ENCODE measurements around the gene TIMP3. TPM values are rescaled to one million over a fixed set of nuclear protein-coding genes. Genes with fewer than 3 reads are reported as not detected.

Gene TIMP3
- polyA plus RNA-seq, 1 donor (not counting 4 experiments of a cell fraction or from before 2014, with no cell fraction given), result 34.3 TPM

DNA sequence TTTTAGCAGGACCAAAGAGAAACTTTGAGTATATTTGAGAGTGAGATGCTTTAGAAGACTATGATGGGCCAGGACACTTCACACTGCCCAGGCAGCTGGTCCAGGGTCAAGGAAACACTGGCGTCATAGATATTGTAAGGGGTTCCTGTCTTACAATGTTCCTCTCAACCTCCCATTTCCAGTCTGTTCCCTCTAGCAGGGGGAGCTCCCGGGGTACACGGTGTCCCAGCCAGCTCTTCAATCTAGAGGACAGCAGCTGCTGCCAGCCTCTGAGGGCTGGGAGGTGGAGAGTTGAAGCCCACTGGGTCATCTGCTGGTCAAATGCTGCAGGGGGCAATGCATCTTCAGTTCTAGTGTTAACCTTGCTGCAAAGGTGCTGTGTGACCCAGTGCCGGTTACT lies 40.7 kb upstream of the TIMP3 start:
- Histone ChIP-seq H3K9ac (ENCODE audit: control insufficient read depth, extremely low read depth, insufficient read depth, low read length) (no peak overlapping the region), H3K4me2 (ENCODE audit: control insufficient read depth, extremely low read depth, insufficient read depth, low read depth, low read length) (no peak overlapping the region), H2AFZ (ENCODE audit: control insufficient read depth, low read length) (no peak overlapping the region), H3K79me2 (ENCODE audit: control insufficient read depth, insufficient read depth, low read length) (no peaks in the 10 kb centered on the region), H3K9me1 (ENCODE audit: control insufficient read depth, extremely low read depth, insufficient read depth, low read length) (no peaks in the 10 kb centered on the region), H3K4me3 (ENCODE audit: control insufficient read depth in 2 of 3, extremely low read depth in 1 of 3, insufficient read depth in 2 of 3, low read depth in 1 of 3, low read length in 3 of 3) (no peak overlapping the region), H3K27me3 (ENCODE audit: control insufficient read depth, extremely low read depth, insufficient read depth, low read length) (peaks cover 2% of the 10 kb centered on the region), H3K36me3 (ENCODE audit: control insufficient read depth in 2 of 2, extremely low read depth in 1 of 2, insufficient read depth in 2 of 2, low read length in 2 of 2) (no peaks in the 10 kb centered on the region), H4K20me1 (ENCODE audit: control insufficient read depth, extremely low read depth, insufficient read depth, low read length) (no peaks in the 10 kb centered on the region), H3K4me1 (ENCODE audit: control insufficient read depth, extremely low read depth, insufficient read depth, low read length) (peaks cover 3% of the 10 kb centered on the region), H3K9me3 (ENCODE audit: control insufficient read depth, low read depth, low read length) (no peaks in the 10 kb centered on the region), H3K27ac (ENCODE audit: control insufficient read depth, insufficient read depth, low read length) (no peak overlapping the region)
- DNase-seq (ENCODE audit: low read depth, low spot score) (no peak), FAIRE-seq (no peak)
- dilution Hi-C loops (cut with MboI; ENCODE audit: extremely low pct_ligation_motif_present, low sequenced_read_pairs), result no loop called here
- TF ChIP-seq, protein P1, sequence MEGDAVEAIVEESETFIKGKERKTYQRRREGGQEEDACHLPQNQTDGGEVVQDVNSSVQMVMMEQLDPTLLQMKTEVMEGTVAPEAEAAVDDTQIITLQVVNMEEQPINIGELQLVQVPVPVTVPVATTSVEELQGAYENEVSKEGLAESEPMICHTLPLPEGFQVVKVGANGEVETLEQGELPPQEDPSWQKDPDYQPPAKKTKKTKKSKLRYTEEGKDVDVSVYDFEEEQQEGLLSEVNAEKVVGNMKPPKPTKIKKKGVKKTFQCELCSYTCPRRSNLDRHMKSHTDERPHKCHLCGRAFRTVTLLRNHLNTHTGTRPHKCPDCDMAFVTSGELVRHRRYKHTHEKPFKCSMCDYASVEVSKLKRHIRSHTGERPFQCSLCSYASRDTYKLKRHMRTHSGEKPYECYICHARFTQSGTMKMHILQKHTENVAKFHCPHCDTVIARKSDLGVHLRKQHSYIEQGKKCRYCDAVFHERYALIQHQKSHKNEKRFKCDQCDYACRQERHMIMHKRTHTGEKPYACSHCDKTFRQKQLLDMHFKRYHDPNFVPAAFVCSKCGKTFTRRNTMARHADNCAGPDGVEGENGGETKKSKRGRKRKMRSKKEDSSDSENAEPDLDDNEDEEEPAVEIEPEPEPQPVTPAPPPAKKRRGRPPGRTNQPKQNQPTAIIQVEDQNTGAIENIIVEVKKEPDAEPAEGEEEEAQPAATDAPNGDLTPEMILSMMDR (optimal IDR thresholded peaks at IDR 0.05 in 1 of 3, IDR thresholded peaks at IDR 0.05 in 1 of 3, conservative IDR thresholded peaks at IDR 0.05 in 1 of 3; ENCODE audit: extremely low read depth in 1 of 3, insufficient read depth in 2 of 3, low read length in 3 of 3), result no peak
- TF ChIP-seq EZH2 (IDR thresholded peaks at IDR 0.05; ENCODE audit: low read length), result no peak

DNA sequence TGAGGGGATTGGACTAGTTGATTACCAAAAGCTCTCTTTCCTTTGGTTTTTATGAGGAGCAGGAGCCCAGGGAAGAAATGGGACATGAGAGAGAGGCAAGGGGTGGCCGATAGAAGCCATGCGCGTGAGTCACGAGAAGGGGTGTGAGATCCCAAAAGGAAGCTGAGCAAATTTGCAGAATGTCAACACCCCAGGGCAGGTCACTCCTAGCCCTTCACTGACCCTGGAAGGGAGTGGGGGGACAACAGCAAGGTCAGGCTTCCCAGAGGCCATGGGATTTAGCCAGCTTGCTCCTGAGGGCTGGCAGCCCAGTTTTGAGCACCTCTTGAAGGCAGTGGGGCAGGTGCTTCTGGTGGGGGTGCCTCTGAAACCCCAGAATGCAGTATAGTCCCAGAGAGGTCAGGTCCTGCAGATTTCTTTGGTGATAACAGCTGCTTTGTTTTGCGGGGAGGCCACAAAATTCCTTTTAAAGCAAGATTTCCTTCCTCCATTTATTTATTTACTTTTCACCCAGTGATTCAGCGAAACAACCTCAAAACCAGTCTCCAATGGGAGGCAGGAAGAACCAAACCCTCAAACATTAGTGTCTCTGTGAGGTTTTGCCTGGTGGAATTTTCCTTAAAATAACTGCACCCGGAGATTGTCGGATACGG lies 40.1 kb upstream of the TIMP3 start:
- no peak overlapping the region for H3K4me3 ChIP-seq (ENCODE audit: control insufficient read depth in 2 of 3, extremely low read depth in 1 of 3, insufficient read depth in 2 of 3, low read depth in 1 of 3, low read length in 3 of 3)
- no peak for DNase-seq (ENCODE audit: low read depth, low spot score)
- H4K20me1 ChIP-seq (ENCODE audit: control insufficient read depth, extremely low read depth, insufficient read depth, low read length), result no peaks in the 10 kb centered on the region
- no peaks in the 10 kb centered on the region for H3K9me1 ChIP-seq (ENCODE audit: control insufficient read depth, extremely low read depth, insufficient read depth, low read length)
- no peaks in the 10 kb centered on the region for H3K9me3 ChIP-seq (ENCODE audit: control insufficient read depth, low read depth, low read length)
- no peak overlapping the region for H3K27ac ChIP-seq (ENCODE audit: control insufficient read depth, insufficient read depth, low read length)
- H3K27me3 ChIP-seq (ENCODE audit: control insufficient read depth, extremely low read depth, insufficient read depth, low read length), result peaks cover 2% of the 10 kb centered on the region
- TF ChIP-seq EZH2 (IDR thresholded peaks at IDR 0.05; ENCODE audit: low read length), result no peak
- TF ChIP-seq, protein P1 (optimal IDR thresholded peaks at IDR 0.05 in 1 of 3, IDR thresholded peaks at IDR 0.05 in 1 of 3, conservative IDR thresholded peaks at IDR 0.05 in 1 of 3; ENCODE audit: extremely low read depth in 1 of 3, insufficient read depth in 2 of 3, low read length in 3 of 3), result no peak
- H3K36me3 ChIP-seq (ENCODE audit: control insufficient read depth in 2 of 2, extremely low read depth in 1 of 2, insufficient read depth in 2 of 2, low read length in 2 of 2), result no peaks in the 10 kb centered on the region
- dilution Hi-C loops (cut with MboI; ENCODE audit: extremely low pct_ligation_motif_present, low sequenced_read_pairs), result no loop called here
- H3K79me2 ChIP-seq (ENCODE audit: control insufficient read depth, insufficient read depth, low read length), result no peaks in the 10 kb centered on the region
- H2AFZ ChIP-seq (ENCODE audit: control insufficient read depth, low read length), result no peak overlapping the region
- H3K9ac ChIP-seq (ENCODE audit: control insufficient read depth, extremely low read depth, insufficient read depth, low read length), result no peak overlapping the region
- H3K4me1 ChIP-seq (ENCODE audit: control insufficient read depth, extremely low read depth, insufficient read depth, low read length), result peaks cover 3% of the 10 kb centered on the region
- H3K4me2 ChIP-seq (ENCODE audit: control insufficient read depth, extremely low read depth, insufficient read depth, low read depth, low read length), result no peak overlapping the region
- FAIRE-seq, result no peak
